T-helper 2 cell treated with Interferon-gamma antibody and Interleukin-4, amounts not matched to agents 5 μg/mL and 100 μg/mL, for 36 hours (primary cell): ENCODE measurements around the gene NES.

Experiments
- DNase-seq: peaks from one replicate; pipeline ENCODE4 v3.0.0; 2021; ENCODE audit warnings: low spot score
- H3K27ac Mint-ChIP-seq: one replicate; pipeline ENCODE4 v1.8.0; 2021; ENCODE audit warnings: mild to moderate bottlenecking, mixed read lengths
- H3K27me3 Mint-ChIP-seq: one replicate; pipeline ENCODE4 v1.8.0; 2021; ENCODE audit warnings: low read depth, mixed read lengths
- H3K36me3 Mint-ChIP-seq: one replicate; pipeline ENCODE4 v1.8.0; 2021; ENCODE audit warnings: low read depth, mixed read lengths
- H3K4me1 Mint-ChIP-seq: one replicate; pipeline ENCODE4 v1.8.0; 2021; ENCODE audit warnings: low read depth, mixed read lengths
- H3K4me3 Mint-ChIP-seq: one replicate; pipeline ENCODE4 v1.8.0; 2022; ENCODE audit warnings: mild to moderate bottlenecking, moderate library complexity, mixed read lengths
- H3K9me3 Mint-ChIP-seq: one replicate; pipeline ENCODE4 v1.8.0; 2021; ENCODE audit warnings: mixed read lengths

NES gene

DNA sequence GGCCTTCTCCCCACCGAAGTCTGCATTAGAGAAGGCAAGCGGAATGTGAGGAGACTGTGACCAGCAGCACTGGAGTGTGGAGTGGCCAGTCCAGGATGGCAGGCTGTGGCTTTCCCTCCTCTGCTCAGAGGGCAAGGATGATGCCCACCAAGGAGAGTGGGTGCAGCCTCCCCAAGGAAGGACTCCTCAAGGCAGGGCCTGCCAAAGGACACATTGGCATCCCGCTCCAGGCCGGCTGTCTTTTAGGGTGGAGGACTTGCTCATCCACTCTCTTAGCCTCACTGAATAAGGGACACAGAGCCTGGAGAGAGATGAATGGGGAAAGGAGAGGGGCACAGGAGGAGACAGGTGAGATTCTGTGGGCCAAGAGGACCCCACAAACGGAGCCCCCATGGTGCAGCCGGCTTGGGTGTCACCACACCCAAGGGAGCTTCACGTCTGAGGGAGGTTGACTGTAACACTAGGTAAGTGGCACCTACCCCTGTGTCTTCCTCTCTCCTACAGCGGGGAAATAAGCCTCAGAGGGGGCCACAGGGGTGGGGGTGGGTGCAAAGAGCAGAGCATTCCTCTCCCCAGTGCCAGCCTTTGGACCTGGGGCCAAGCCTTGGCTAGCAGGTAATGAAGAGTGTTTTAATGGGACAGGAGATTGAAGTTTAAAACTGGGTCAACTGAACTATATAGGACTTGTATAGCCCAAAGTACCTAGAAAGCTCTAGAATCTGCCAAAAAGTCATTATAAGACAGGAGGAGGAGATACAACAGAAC, 4.2 kb upstream of the NES start:
- H3K4me3 Mint-ChIP-seq = no peak overlapping the region
- DNase-seq = no peak
- no peaks in the 10 kb centered on the region for H3K36me3 Mint-ChIP-seq
- H3K4me1 Mint-ChIP-seq = peaks cover 24% of the 10 kb centered on the region
- H3K27ac Mint-ChIP-seq = no peak overlapping the region
- peaks cover 49% of the 10 kb centered on the region for H3K27me3 Mint-ChIP-seq
- H3K9me3 Mint-ChIP-seq = no peaks in the 10 kb centered on the region

DNA sequence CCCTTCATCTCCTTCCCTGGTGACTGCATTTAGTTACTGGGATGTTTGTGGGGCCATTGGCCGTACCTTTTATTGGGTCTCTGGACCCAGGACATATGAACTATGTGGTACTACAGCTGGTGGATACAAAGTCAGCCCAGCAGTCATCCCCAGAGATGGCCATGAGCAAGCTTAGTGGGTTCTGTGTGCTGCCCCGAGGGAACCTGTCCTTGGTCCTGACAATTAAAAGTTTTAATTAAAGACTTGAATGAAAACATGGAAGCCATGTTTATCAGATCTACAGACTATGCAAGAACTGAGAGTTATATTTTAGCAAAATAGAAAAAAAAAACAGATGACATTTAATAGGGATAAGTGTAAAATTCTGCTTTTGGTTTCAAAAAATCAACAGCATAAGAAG, 2.8 kb upstream of the NES start:
- no peak overlapping the region for H3K27ac Mint-ChIP-seq
- H3K4me1 Mint-ChIP-seq = peaks cover 24% of the 10 kb centered on the region
- no peak overlapping the region for H3K4me3 Mint-ChIP-seq
- no peaks in the 10 kb centered on the region for H3K36me3 Mint-ChIP-seq
- DNase-seq = no peak
- peaks cover 56% of the 10 kb centered on the region for H3K27me3 Mint-ChIP-seq
- H3K9me3 Mint-ChIP-seq = no peaks in the 10 kb centered on the region

- Mint-ChIP-seq H3K36me3 (no peaks in the 10 kb centered on the region), H3K27ac (peak overlapping the region; percentile 22), H3K27me3 (peaks cover 76% of the 10 kb centered on the region), H3K4me3 (peak overlapping the region; percentile 13), H3K4me1 (peaks cover 9% of the 10 kb centered on the region), H3K9me3 (no peaks in the 10 kb centered on the region)
- no peak for DNase-seq
Observed at GRCh38 chr1:156677616-156678596, 699 bp upstream of the NES start.

DNA sequence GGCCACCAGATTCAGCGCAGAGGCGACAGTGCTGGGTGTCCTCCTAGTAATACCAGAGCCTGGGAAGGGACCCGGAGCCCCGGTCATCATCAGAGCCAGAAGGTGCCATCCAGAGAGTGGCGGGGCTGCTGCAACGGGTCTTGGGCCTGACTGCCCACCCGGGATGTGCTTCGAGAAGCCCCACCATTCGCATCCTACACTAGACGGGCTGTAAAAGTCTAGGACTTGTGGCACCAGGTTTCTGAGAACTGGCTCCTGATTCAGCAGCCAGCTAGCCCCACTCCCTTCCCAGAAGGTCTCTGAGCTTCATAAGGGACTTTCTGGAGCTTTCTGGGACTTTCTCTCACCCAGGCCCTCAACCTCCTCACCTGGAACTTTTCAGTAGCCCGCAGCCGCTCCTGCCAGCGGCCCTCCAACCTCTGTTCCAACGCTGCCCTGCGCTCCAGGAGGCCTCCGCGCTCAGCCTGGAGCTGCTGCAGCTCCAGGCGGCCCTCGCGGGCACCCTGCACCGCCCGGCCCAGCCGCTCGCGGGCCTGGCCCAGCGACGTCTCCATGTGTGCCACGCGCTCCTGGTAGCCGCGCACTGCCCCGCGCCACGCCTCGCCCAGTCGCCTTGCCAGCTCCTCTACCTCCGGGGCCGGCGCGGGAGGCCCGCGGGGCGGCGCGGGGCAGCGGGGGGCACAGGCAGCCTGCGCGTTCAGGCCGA, 940 bp downstream of the NES start:
- DNase-seq = no peak
- Mint-ChIP-seq H3K36me3 (no peaks in the 10 kb centered on the region), H3K4me1 (peaks cover 9% of the 10 kb centered on the region), H3K27ac (no peak overlapping the region), H3K4me3 (no peak overlapping the region), H3K9me3 (no peaks in the 10 kb centered on the region), H3K27me3 (peaks cover 81% of the 10 kb centered on the region)

- H3K27ac Mint-ChIP-seq = no peak overlapping the region
- H3K4me1 Mint-ChIP-seq = peaks cover 9% of the 10 kb centered on the region
- H3K36me3 Mint-ChIP-seq = no peaks in the 10 kb centered on the region
- no peak for DNase-seq
- H3K9me3 Mint-ChIP-seq = no peaks in the 10 kb centered on the region
- no peak overlapping the region for H3K4me3 Mint-ChIP-seq
- peaks cover 79% of the 10 kb centered on the region for H3K27me3 Mint-ChIP-seq
Observed at GRCh38 chr1:156675210-156676113, 1.7 kb downstream of the NES start.

DNA sequence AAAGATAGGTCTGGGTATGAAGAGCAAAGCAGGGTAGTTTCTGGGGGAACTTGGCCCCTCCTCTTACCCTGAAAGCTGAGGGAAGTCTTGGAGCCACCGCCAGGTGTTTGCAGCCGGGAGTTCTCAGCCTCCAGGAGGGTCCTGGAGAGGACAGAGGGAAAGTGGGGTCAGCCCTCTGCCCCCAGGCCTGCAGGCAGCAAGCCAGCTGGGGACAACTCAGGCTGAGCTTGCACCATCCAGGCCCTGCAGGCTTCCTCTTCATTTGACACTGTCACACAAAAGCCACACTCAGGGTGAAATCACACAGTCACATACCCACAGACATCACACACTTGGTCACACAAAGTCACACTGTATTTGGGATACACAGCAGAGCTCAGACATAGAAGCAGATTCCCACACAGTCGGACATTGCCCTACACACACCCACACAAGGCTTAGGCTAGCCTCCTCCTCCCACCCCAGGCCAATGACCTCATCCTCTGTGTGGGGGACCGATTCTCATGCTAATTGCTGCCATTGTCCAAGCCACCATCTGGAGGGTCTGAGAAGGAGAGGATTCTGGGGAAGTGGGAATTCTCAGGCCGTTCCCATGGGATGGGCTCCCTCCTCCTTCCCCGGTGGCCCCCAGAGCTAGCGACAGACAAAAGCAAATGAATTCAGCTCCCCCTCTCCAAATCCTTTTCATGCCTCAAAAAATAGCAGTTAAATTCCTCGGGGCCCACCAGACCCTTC, 3.7 kb downstream of the NES start:
- peaks cover 9% of the 10 kb centered on the region for H3K4me1 Mint-ChIP-seq
- no peaks in the 10 kb centered on the region for H3K36me3 Mint-ChIP-seq
- DNase-seq = no peak
- H3K9me3 Mint-ChIP-seq = no peaks in the 10 kb centered on the region
- peaks cover 67% of the 10 kb centered on the region for H3K27me3 Mint-ChIP-seq
- no peak overlapping the region for H3K27ac Mint-ChIP-seq
- H3K4me3 Mint-ChIP-seq = no peak overlapping the region

DNA sequence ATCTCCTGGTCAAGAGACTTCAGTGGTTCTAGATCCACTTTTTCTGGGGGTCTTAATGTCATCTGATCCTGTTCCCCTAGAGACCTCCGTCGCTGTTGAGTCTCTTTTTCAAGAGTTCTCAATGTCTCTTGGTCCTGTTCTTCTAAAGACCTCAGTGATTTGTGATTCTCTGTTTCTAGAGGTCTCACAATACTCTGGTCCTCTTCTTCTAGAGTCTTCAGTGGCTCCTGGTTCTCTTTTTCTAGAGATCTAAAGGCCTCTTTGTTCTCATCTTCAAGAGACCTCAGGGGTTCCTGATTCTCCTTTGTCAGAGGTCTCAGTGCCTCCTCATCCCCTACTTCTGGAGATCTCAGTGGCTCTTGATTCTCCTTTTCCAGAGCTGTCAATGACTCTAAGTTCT, 5.4 kb downstream of the NES start:
- Mint-ChIP-seq H3K4me3 (no peak overlapping the region), H3K27ac (no peak overlapping the region), H3K4me1 (no peaks in the 10 kb centered on the region), H3K27me3 (peaks cover 53% of the 10 kb centered on the region), H3K36me3 (no peaks in the 10 kb centered on the region), H3K9me3 (no peaks in the 10 kb centered on the region)
- no peak for DNase-seq

DNA sequence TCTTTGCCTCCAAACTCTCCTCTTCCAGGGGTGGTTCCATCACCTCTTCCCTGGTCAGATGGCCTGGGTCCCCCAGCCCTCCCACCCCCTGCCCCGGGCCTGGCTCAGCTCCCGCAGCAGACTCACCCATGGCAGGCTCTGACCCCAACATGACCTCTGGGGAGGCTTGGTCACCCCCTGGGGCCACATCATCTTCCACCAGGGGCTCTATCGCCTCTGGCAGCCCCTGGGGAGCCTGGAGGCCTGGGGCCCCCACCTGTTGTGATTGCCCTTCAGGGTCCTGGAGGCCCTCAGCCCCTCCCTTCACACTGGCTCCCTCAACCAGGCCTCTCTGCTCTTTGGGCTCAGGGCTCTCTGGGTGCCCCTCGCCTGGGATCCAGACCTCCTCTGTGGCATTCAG, 6.4 kb downstream of the NES start:
- Mint-ChIP-seq H3K27ac (no peak overlapping the region), H3K9me3 (no peaks in the 10 kb centered on the region), H3K36me3 (no peaks in the 10 kb centered on the region), H3K4me3 (no peak overlapping the region), H3K27me3 (peaks cover 51% of the 10 kb centered on the region), H3K4me1 (no peaks in the 10 kb centered on the region)
- no peak for DNase-seq

DNA sequence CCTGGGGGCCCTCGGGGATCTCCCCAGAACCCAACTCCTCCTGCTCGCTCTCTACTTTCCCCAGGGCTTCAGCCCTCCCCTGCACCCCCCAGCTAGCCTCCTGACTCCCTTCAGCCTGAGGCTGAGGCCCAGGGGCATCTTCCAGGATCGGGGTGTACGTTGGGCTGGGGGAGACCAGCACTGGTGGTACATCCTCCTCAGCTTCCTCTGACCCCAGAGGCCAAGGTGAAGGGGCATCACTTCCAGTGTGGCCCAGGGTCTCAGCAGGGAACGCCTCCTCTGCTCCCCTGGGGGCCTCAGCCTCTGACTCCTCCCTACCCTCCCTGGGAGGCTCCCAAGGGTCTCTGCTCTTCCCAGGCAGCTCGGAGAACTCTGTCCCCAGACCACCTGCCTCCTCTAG, 6.8 kb downstream of the NES start:
- Mint-ChIP-seq H3K4me1 (no peaks in the 10 kb centered on the region), H3K4me3 (no peak overlapping the region), H3K36me3 (no peaks in the 10 kb centered on the region), H3K27me3 (peaks cover 47% of the 10 kb centered on the region), H3K9me3 (no peaks in the 10 kb centered on the region), H3K27ac (no peak overlapping the region)
- no peak for DNase-seq

DNA sequence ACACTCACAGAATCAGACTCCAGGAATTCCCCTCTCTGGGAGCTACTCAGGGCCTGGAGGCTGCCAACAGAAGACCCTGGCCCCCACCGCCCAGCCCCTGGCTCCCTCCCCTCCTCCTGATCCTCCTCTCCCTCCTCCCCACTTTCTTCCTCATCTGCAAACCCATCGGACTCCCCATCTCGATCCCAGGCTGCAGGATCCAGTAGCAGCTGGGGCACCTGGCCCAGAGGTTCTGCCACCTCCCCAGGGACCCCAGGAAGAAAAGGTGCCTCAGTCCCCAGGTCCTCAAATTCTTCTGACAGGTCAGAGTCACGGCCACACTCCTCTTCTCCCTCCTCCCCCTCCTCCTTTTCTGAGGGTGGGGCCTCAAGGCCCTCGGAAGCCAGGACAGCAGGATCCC, 7.4 kb downstream of the NES start:
- DNase-seq = no peak
- Mint-ChIP-seq H3K4me3 (no peak overlapping the region), H3K27ac (no peak overlapping the region), H3K4me1 (no peaks in the 10 kb centered on the region), H3K27me3 (peaks cover 42% of the 10 kb centered on the region), H3K9me3 (no peaks in the 10 kb centered on the region), H3K36me3 (no peaks in the 10 kb centered on the region)

GRCh38 chr1:156668801-156669637, 8.2 kb downstream of the NES start:
- DNase-seq = no peak
- H3K4me1 Mint-ChIP-seq = peaks cover 2% of the 10 kb centered on the region
- no peak overlapping the region for H3K27ac Mint-ChIP-seq
- H3K9me3 Mint-ChIP-seq = no peaks in the 10 kb centered on the region
- no peak overlapping the region for H3K4me3 Mint-ChIP-seq
- no peaks in the 10 kb centered on the region for H3K36me3 Mint-ChIP-seq
- peaks cover 35% of the 10 kb centered on the region for H3K27me3 Mint-ChIP-seq
